Hematopoietic multipotent progenitor cell treated with erythropoietin and hydrocortisone succinate and interleukin-3 and kit ligand, for 8 days (in vitro differentiated cells): Measurements from ENCODE around the gene NUDT8.
"Not testable (repeated sequence)": the region's sequence is repeated elsewhere in the genome, so short reads cannot be mapped to it uniquely, and the experiment has no call there.

Experiments
- DNase-seq: peaks from one replicate; pipeline ENCODE4 v3.0.0-alpha.2; 2015

NUDT8 gene

DNA sequence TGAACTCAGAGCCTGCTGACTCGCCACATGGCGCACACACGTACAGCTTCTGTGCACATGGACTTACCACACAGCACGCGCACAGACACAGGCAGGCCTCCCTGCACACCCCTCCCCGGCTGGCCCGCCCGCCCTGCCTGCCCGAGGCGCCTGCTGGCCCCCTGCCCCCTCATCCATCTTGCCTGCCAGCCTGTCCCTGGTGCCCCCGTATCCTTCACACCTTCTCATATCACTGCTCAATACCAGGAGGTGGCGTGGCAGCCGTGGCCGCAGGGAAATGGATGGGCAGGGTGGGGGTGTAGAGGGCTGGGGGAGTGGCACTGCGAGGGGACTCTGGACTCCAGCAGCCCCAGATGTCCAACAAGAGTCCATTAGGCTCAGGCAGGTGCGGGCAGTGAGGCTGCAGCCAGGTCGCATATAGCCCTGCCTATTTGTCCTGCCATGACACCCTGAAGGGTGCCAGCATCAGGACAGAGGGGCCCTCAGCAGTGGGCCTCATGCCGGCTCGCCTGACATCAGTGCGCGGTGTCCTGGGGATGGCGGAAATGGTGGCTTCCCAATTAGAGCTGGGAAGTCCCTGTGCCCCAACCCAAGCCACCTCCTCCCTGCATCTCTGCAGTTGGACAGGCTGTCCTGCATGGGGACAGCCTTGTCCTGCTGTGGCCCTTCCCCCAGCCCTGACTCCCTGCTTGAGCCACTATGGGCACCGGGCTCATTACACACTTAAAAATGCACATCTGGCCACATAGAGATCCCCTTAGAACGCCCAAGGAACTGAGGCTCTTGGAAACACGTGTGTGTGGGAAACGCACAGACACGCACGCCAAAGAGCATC, 11.8 kb upstream of the NUDT8 start:
- no peak for DNase-seq

- no peak for DNase-seq
Observed at GRCh38 chr11:67640758-67641337, 11.1 kb upstream of the NUDT8 start.

GRCh38 chr11:67640021-67640757, 10.5 kb upstream of the NUDT8 start:
- DNase-seq = peak; percentile 53

GRCh38 chr11:67639438-67639859, 9.7 kb upstream of the NUDT8 start, which contains the start of gene TBX10:
Gene TBX10 (minus strand): TSS chr11:67639763. CDS start chr11:67639472, 291 bp downstream.
- no peak for DNase-seq

GRCh38 chr11:67638535-67639437, 9.0 kb upstream of the NUDT8 start:
- DNase-seq = no peak

DNA sequence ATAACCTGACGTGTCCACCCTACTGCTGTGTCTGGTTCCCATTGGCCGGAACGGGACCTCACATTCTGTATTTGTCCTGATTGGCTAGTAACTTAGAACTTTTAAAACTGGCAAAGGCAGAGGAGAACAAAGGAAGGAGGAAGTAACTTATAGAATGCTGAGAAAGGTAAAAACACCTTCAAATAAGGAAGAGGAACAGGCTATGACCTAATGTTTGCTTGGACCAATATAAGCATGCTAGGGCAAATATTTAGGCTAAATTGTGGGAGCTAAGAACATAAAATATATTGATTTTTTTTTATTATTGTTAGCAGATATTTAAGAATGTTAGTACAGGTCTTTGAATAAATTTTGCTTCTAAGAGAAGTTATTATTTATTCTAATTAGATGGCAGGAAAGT, 7.7 kb upstream of the NUDT8 start:
- not testable (repeated sequence) for DNase-seq

GRCh38 chr11:67636962-67637361, 7.2 kb upstream of the NUDT8 start:
- no peak for DNase-seq

- no peak for DNase-seq
Observed at GRCh38 chr11:67635231-67635521, 5.4 kb upstream of the NUDT8 start.

DNA sequence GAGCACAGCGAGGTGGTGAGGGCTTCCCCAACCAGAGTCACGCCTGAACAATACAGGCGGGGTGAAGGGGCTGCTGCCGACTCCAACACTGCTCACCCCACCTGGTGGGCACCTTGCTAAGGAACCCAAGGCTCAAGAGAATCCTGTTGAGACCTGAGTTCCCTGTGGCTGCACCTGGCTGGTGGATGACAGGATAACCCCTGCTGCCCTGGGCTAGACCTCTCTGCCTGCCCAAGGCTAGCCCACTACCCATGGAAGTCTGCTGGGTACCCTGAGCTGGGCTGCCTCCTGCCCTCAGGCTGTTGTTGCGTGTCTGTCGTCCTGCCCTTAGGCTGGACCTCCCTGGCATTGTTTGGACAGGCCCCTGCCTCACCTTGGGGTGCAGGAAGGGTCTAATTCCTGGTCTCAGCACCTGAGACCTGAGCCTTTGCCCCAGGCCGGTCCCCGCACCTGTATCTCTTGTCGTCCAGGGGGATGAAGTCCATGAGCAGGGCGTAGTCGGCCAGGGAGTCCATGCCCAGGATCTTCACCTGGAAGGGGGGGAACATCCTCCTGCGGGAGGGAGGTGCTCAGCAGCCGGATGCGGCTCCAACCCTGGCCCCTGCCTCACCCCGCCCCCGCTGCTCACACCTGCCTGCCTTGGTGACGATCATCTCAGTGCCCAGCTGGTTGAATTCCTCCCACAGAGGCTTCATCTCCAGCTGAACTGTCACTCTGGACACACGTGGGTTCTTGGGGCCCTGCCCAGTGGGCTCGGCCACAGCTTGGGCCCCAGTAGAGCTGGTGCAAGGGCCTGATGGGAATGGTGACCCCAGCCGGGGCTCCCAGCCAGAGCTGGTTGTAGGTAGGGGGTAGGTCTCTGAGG, 4.9 kb upstream of the NUDT8 start:
- no peak for DNase-seq

- DNase-seq = no peak
Observed at GRCh38 chr11:67633758-67634365, 4.1 kb upstream of the NUDT8 start.

GRCh38 chr11:67632982-67633755, 3.4 kb upstream of the NUDT8 start:
- no peak for DNase-seq

GRCh38 chr11:67632175-67632981, 2.6 kb upstream of the NUDT8 start:
- DNase-seq = peak; percentile 75

- no peak for DNase-seq
Observed at GRCh38 chr11:67631853-67632174, 2.1 kb upstream of the NUDT8 start.

DNA sequence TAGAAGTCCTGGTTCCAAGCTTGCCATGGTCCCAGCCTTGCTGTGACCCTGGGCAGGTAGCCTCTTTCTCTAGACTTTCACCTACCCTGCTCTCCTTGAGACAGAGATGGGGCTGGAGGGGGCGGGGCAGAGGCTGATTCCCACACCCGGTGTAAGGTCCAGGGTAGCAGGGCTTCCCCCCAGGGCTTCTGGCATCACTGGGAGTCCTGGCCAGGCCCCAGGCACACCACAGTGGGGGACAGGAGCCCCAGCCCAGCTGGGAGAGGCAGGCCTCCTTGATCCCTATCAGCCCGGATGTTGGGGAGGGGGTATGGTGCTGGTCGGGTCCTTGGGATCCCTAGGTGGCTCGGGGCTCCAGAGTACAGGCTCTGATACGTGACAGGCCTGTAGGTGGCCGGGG, 1.7 kb upstream of the NUDT8 start:
- no peak for DNase-seq

- no peak for DNase-seq
Observed at GRCh38 chr11:67630943-67631331, 1.2 kb upstream of the NUDT8 start.

- peak; percentile 93 for DNase-seq
Observed at GRCh38 chr11:67630228-67630942, 648 bp upstream of the NUDT8 start.

DNA sequence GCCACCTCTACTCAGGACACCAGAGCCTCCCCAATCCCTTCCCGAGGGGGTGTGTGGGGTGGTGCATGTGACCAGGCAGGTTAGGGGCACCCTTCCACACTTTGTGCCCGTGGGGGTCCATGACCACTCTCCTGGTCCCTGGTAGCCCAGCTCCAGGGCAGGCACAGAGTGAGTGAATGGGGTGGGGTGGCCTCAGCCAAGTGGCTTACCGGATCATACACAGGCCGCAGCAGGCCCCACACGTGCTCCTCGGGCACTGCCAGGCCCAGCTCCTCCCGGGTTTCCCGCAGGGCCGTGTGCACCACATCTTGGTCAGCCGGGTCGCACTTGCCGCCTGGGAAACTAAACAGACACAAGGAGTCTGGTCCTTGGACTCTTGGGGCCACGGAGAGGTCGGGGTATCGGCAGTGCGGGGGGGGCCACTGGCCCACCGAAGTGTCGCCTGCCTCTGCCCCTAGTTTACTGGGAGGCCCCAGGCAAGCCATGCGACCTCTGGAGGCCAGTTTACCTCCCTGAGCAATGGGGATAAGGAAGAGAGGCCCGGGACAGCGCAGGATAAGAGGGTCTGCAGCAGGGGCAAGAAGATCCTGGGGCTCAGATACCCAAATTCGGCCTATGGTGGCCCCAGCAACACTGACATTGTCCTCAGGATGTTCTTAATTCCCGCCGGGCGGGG, 889 bp downstream of the NUDT8 start:
- DNase-seq = no peak

DNA sequence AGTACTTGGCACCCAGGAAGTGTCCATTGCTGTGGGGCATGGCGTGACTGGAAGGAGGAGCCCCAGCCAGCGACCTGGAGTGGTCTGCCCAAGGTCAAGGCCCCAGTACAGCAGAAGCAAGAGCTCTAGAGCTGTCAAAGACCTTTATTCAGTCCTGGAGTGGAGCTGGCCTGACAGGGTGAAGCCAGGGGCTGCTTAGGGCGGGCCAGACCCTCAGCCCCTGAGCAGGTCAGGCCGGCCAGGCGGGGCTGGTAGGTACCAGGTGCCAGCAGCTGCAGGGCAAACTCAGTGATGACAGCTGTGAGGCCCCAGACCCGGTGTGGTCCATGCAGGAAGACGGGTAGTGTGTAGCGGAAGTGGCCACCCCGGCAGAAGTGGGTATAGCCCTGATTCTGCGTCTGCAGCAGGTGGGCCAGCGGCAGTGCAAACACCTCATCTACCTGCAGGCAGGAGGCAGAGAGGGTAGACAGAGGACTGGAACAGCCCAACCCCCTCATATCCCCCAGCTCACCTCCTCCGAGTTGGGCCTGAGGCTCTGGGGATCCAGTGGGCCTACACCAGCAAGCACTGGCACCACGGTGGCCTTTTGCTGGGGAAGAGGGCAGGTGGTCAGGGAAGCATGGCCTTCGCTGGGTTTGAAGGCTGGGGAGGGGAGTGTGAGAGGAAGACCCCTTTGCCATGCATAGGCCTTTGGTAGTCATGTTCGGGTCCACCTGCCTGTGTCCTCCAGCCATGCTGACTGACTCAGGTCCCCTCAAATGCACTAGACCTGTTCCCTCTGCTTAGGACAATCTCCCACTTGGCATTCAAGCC, 1.7 kb downstream of the NUDT8 start:
- DNase-seq = no peak
